DMS79 treated with DMSO at 0.1 percent for 48 hours (cell line): ENCODE results near the gene ZGPAT.
"Not testable (repeated sequence)": the region's sequence is repeated elsewhere in the genome, so short reads cannot be mapped to it uniquely, and the experiment has no call there.

Source experiments
- DNase-seq: peaks from one replicate; lab custom pipeline; 2025; lab: John Stamatoyannopoulos, UW

Gene ZGPAT

DNA sequence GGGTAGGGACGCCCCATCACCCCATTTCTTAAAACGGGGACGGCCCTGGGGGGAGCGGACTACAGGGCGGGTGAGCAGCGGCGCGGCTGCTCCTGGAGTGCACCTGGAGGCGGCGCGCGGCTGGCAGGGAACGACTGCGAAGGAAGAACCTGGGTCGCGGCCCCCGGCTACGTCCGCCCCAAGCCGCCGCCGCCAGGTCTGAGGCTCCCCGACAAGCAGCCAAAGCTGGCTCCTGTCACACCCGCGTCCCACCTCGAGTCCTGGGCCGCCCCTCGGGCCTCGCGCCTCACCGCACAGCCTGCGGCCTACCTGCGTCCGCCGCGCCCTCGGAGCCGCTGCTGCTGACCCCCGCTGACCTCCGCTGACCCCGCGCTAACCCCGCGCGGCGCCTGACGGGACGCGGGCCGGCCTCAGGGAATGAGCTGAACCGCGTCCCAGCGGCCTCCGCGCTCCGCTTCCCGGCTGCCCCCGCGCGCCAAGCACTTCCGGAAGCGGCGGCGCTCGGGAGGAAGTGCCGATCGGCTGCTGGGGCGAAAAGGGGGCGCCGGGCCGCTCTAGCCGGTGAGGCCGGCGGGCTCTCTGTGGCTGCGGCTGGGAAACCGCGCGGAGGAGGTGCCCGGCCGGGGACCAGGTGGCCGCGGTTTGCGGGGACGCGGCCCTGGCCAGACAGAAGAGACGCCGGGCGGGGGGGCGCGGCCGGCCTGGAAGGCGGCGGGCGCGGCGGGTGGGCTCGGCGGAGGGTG, at the start of gene ZGPAT, which contains the start of gene ARFRP1:
TSS of gene ZGPAT (plus strand) at position 482 of the 743 bp plus-strand sequence. CDS start 542 bp downstream, outside the sequence.
TSS of gene ARFRP1 (minus strand) at position 419 of the 743 bp plus-strand sequence. CDS start 885 bp downstream, outside the sequence.
- DNase-seq: peak; percentile 83

GRCh38 chr20:63658749-63659187, 49.1 kb upstream of the ZGPAT start:
- DNase-seq: no peak

GRCh38 chr20:63659370-63659769, 48.5 kb upstream of the ZGPAT start:
- DNase-seq: no peak

GRCh38 chr20:63660174-63660573, 47.7 kb upstream of the ZGPAT start:
- DNase-seq: not testable (repeated sequence)

DNA sequence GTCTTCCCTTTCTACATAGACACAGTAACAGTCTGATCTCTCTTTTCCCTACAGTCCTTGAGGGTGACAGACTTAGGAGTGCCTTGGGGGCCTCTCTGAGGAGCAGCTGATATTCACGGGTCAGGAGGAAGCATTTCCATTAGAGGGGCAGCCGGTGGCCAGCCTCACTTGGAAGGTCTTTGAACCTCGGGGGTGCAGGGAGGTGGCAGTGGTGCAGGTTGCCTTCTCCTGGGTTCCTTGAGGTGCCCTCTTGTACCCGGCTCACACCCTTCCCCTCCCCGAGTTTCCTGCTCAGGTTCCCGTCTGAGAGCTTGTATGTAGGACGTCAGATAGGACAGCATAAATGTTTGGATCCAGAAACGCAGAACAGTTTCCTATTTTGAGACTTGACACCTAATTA, 47.2 kb upstream of the ZGPAT start:
- no peak for DNase-seq

- no peak for DNase-seq
Measured at GRCh38 chr20:63661108-63661507, 46.7 kb upstream of the ZGPAT start.

GRCh38 chr20:63661959-63662812, 45.7 kb upstream of the ZGPAT start:
- DNase-seq: no peak

DNA sequence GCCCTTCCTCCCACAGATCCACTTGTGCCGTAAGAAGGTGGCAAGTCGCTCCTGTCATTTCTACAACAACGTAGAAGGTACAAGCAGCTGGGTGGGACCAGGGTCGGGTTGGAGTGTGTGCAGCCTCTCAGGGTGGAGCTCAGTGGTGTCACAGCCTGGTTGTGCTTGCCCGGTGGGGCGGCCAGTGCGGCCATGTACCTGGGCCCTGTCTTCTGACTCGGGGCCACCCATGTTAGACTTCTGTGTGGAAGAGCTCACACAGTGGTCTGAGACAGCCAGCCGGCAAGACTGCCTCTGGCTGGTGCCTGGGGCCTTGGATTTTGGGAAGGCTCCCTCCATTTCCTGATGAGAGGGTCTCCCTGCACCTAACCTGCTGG, 45.0 kb upstream of the ZGPAT start:
- no peak for DNase-seq

DNA sequence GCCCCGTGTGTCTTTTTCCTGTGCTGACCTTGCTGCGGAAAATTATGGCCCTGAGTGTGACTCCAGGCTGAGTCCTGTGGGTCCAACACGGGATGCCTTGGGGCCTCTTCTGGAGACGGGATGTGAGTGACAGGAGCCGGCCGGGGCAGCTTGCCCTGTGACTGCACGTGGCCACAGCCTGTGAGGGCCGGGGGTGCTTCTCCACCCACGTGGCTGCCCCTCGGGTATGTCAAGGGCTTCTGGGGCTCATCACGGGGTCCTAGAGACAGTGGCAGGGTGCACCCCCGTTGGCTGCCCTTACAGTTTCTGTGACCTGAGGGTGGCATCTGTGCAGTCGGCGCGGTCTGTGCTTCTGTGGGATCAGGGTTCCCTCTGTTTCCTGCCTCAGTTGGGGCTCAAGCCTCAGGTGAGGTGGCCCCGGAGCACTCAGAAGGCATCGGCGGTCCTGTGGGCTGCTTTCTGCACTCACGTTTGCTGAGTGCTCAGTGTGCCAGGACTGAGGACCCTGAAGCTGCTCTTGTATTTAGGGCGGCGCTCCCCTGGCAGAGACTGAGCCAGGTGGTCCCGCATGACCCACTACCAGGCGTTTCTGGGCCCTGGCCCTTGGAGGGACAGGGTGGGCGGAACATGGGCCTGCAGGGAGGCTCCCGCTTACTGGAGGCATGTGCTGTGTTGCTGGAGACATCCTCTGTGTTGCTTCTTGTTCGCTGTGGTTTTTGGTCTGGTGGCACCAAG, 44.3 kb upstream of the ZGPAT start:
- DNase-seq: no peak

- DNase-seq: no peak
Measured at GRCh38 chr20:63664143-63664851, 43.5 kb upstream of the ZGPAT start.

DNA sequence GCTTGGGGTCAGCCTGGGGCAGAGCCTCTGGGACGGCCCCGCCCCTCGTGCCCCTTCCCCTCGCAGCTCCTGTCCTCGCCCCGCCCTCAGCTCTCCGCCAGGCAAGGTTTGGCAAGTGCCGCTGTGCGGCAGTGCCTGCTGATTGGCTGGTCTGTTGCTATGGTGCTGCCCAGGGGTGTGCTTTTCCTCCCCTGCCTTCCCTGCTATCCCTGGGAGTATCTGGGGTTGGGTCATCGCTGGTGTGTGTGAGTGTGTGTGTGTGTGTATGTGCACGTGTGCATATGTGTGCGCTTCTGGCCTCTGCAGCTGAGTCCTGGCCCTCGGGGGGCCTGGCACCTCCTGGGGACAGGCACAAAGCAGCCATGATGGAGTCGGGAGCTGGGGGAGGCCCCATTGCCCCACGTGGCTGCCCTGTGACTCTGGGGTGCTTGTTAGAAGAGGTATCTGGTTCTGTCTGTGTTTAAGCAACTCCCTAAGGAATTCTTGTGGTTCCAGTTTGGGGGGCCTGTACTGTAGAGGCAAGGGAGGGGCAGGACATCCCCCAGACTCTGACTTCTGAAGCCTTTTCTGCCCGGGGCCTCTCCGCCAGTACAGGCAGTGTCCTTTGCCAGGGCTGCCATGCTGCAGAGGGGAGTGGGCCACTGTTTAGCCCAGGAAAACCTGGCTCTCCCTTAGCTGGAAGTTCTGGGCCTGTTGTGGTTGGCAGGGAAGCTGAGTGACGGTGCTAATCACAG, 42.8 kb upstream of the ZGPAT start:
- no peak for DNase-seq

- DNase-seq: no peak
Measured at GRCh38 chr20:63665708-63666107, 42.1 kb upstream of the ZGPAT start.

- no peak for DNase-seq
Measured at GRCh38 chr20:63667858-63668257, 40.0 kb upstream of the ZGPAT start.

- no peak for DNase-seq
Measured at GRCh38 chr20:63668351-63668750, 39.5 kb upstream of the ZGPAT start.

- not testable (repeated sequence) for DNase-seq
Measured at GRCh38 chr20:63671695-63672094, 36.1 kb upstream of the ZGPAT start.

DNA sequence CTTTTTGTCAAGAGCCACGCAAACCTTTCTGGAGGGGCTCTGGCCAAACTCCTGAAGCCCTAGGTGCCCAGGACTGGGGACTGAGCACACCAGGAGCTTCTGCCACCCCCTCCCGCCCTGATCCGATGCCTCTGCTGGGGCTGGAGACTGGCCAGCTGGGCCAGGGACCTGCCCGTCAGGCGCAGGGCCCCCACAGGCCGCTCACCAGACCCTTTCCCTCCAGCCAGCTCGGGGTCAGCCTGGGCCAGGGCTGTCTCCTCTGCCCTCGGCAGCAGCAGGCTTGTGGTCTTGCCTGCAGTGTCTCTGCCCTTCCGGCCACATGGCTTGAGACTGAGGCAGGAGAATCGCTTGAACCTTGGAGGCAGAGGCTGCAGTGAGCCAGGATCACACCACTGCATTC, 35.2 kb upstream of the ZGPAT start:
- no peak for DNase-seq

GRCh38 chr20:63673951-63674350, 33.9 kb upstream of the ZGPAT start:
- DNase-seq: no peak

DNA sequence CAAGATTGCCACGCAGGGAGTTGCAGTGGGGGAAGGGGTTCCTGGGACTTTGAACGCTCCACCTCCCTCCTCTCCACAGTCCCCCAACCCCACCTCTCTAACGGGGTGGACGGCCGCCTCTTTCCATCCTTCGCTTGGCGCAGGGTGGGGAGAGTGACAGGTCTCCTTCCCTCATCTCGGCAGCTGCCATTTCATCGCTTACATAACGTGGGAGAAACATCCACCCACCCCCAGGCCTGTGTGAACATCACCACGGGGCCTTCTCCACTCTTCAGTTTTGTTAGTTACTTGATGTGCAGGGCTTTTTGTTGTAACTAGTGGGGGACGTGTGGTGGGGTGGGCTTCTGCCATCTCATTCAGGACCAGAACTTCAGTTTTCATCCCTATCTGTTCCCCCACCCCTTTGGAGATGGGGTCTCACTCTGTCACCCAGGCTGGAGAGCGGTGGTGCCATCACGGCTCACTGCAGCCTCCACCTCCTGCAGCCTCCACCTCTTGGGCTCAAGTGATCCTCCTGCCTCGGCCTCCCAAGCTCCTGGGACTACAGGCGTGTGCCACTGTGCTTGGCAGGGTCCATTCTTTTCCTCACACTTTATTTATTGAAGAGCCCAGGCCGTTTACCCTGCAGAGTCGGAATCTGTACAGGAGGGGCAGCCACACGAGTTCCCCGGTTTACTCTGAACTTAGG, 32.0 kb upstream of the ZGPAT start:
- no peak for DNase-seq

- DNase-seq: no peak
Measured at GRCh38 chr20:63678071-63678470, 29.8 kb upstream of the ZGPAT start.
